Ovary (tissue), 9 donors: ENCODE measurements around the gene DEUP1. TPM values are rescaled to one million over a fixed set of nuclear protein-coding genes. Genes with fewer than 3 reads are reported as not detected.
A peak's percentile ranks its signal among the peaks of the same experiment; 100 is the strongest.
"Not testable (repeated sequence)": the region's sequence is repeated elsewhere in the genome, so short reads cannot be mapped to it uniquely, and the experiment has no call there.

Source experiments
- DNase-seq, 5 donors: peaks; one replicate each; pipeline ENCODE4 v3.0.0-alpha.2; 2019 to 2020
- H3K27ac ChIP-seq, 2 donors: fragments of 200-600 bp; one replicate each; pipeline versions ENCODE4 v1.5.1 to v1.8.0; 2019 to 2022
- H3K27me3 ChIP-seq: fragments of 200-600 bp; one replicate; pipeline ENCODE4 v1.8.0; 2022
- H3K36me3 ChIP-seq: fragments of 200-600 bp; sonication (generic); one replicate; pipeline ENCODE4 v1.5.1; 2019
- H3K4me1 ChIP-seq: one replicate; pipeline ENCODE4 v1.8.1; 2013; ENCODE audit warnings: mild to moderate bottlenecking, moderate library complexity; ENCODE audit not compliant: insufficient read depth
- H3K4me3 ChIP-seq: fragments of 200-600 bp; sonication (generic); one replicate; pipeline ENCODE4 v1.5.1; 2017
- H3K9me3 ChIP-seq, 2 donors: fragments of 200-600 bp in 1 of 2; sonication (generic) in 1 of 2; one replicate each; pipeline versions ENCODE4 v1.5.1 to v1.8.1; 2013 to 2019; ENCODE audit warnings: mild to moderate bottlenecking in 1 of 2, moderate library complexity in 1 of 2
- EP300 ChIP-seq: sonication (generic); formaldehyde crosslinking; IDR thresholded peaks from one replicate; pipeline ENCODE4 v1.6.1; 2017; ENCODE audit warnings: antibody characterized with exemption
- POLR2A ChIP-seq: fragments of 450-650 bp; IDR thresholded peaks from one replicate; pipeline ENCODE4 v1.6.1; 2017; ENCODE audit warnings: antibody characterized with exemption, mild to moderate bottlenecking, moderate library complexity
- WGBS, 3 donors: extraction: QIAGEN DNeasy Blood & Tissue Kit in 1 of 3; methylation state at CpG; one replicate each; pipeline versions ENCODE4 v1.1.5 to v1.1.7; 2013 to 2017; 5-methylcytosine and 5-hydroxymethylcytosine counted together
- intact Hi-C, 4 donors: fragments of 100-400 bp; cut with DNase I; formaldehyde crosslinking; loops; one replicate each; pipeline versions ENCODE4 v1.11.0 to v1.15.1; 2022 to 2023
- polyA plus RNA-seq, 2 donors: library from polyadenylated mRNA; stranded (reverse); fragments of 200-250 nt in 1 of 2; fragments of 350-450 nt in 1 of 2; fragmentation: Illumina TruSeq in 1 of 2; extraction: RNeasy Lipid Tissue Mini Kit (QIAGEN cat#74804) in 1 of 2; gene quantifications; one replicate each; pipeline ENCODE4 v1.2.3, GENCODE V29; 2013 to 2014
- total RNA-seq, 7 donors: library from RNA; depleted of rRNA in 2 of 7; stranded (reverse); fragments of >200 nt in 2 of 7; fragmentation: NEBNext Ultra II Directional in 3 of 7; extraction: Animal tissue kit (Norgen Biotek cat#: 25700) in 3 of 7; gene quantifications; one replicate each; pipeline versions ENCODE4 v1.1.0 to v1.2.4, GENCODE V29; 2016 to 2023
- TF ChIP-seq, protein P1 (sequence below), 3 donors: fragments of 450-650 bp in 2 of 3; fragments of 200-600 bp in 1 of 3; IDR thresholded peaks; one replicate each; pipeline versions ENCODE4 v1.5.1 to v1.8.0; 2016 to 2022; ENCODE audit warnings: antibody characterized with exemption in 3 of 3, mild to moderate bottlenecking in 1 of 3
- donor health status: DM: no; HTN: no; CAD: no; lungs with moderate emphysema.
- donor health status: DM: no; HTN: no; CAD: no.
- donor health status: Bipolar disorder and iron deficiency.
- donor health status: DM: yes; HTN: yes; CAD: no.
- donor health status: DM: no; HTN: no; CAD: no.
- donor health status: DM: yes; HTN: yes; CAD: no.

Gene DEUP1
- total and polyA plus RNA-seq, 9 donors = 0.05 to 2.0 (median 0.40) TPM; not detected in 1

- no peak for DNase-seq
- no peaks in the 10 kb centered on the region for H3K4me1 ChIP-seq
- H3K36me3 ChIP-seq = no peaks in the 10 kb centered on the region
- no peak overlapping the region for H3K4me3 ChIP-seq
- intact Hi-C loops = no loop called here
- H3K27ac ChIP-seq = no peak overlapping the region
- H3K27me3 ChIP-seq = no peaks in the 10 kb centered on the region
- TF ChIP-seq, protein P1, sequence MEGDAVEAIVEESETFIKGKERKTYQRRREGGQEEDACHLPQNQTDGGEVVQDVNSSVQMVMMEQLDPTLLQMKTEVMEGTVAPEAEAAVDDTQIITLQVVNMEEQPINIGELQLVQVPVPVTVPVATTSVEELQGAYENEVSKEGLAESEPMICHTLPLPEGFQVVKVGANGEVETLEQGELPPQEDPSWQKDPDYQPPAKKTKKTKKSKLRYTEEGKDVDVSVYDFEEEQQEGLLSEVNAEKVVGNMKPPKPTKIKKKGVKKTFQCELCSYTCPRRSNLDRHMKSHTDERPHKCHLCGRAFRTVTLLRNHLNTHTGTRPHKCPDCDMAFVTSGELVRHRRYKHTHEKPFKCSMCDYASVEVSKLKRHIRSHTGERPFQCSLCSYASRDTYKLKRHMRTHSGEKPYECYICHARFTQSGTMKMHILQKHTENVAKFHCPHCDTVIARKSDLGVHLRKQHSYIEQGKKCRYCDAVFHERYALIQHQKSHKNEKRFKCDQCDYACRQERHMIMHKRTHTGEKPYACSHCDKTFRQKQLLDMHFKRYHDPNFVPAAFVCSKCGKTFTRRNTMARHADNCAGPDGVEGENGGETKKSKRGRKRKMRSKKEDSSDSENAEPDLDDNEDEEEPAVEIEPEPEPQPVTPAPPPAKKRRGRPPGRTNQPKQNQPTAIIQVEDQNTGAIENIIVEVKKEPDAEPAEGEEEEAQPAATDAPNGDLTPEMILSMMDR (IDR thresholded peaks at IDR 0.05) = no peak
- no peak for TF ChIP-seq POLR2A
- WGBS, 3 donors = 66 to 78% (median 70%) methylated on average over 3 of the region's 3 CpGs
- H3K9me3 ChIP-seq = no peaks in the 10 kb centered on the region
Observed at GRCh38 chr11:93432247-93432646, 101.7 kb downstream of the DEUP1 start.

- H3K27me3 ChIP-seq, H3K27ac ChIP-seq, H3K36me3 ChIP-seq, H3K4me1 ChIP-seq, intact Hi-C loops, H3K9me3 ChIP-seq, H3K4me3 ChIP-seq, DNase-seq: not testable (repeated sequence)
- WGBS, 3 donors = 80 to 95% (median 93%) methylated on average over 2 of the region's 2 CpGs
Observed at GRCh38 chr11:93443232-93443631, 112.7 kb downstream of the DEUP1 start.

DNA sequence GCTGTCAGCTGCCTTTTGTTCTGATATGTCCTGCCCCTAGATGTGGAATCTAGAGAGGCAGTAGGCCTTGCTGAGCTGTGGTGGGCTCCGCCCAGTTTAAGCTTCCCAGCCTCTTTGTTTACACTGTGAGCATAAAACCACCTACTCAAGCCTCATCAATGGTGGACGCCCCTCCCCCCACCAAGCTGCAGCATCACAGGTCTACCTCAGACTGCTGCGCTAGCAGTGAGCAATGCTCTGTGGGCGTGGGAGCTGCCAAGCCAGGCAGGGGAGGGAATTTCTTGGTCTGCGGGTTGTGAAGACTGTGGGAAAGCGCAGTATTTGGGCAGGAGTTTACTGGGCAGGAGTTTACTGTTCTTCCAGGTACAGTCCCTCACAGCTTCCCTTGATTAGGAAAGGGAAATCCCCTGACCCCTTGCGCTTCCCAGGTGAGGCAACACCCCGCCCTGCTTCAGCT, 114.1 kb downstream of the DEUP1 start:
- H3K36me3 ChIP-seq = no peaks in the 10 kb centered on the region
- WGBS, 3 donors = 55 to 63% (median 61%) methylated on average over 8 of the region's 8 CpGs
- H3K9me3 ChIP-seq = no peaks in the 10 kb centered on the region
- H3K27ac ChIP-seq = no peak overlapping the region
- intact Hi-C loops = no loop called here
- no peak for TF ChIP-seq EP300
- TF ChIP-seq, protein P1 (IDR thresholded peaks at IDR 0.05) = no peak
- H3K27me3 ChIP-seq = no peaks in the 10 kb centered on the region
- no peaks in the 10 kb centered on the region for H3K4me1 ChIP-seq
- peak in 1 of 5 donors; percentile 11 for DNase-seq
- H3K4me3 ChIP-seq = no peak overlapping the region

DNA sequence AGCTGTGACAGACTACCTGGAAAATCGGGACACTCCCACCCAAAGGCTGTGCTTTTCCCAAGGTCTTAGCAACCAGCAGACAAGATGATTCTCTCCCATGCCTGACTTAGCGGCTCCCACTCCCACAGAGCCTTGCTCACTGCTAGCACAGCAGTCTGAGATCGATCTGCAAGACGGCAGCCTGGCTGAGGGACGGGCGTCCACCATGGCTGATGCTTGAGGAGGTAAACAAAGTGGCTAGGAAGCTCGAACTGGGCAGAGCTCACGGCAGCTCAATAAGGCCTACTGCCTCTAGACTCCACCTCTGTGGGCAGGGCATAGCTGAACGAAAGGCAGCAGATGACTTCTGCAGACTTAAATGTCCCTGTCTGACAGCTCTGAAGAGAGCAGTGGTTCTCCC, 127.7 kb downstream of the DEUP1 start:
- TF ChIP-seq EP300 (no peak), POLR2A (no peak)
- TF ChIP-seq, protein P1 (IDR thresholded peaks at IDR 0.05) = no peak
- Histone ChIP-seq H3K36me3 (no peaks in the 10 kb centered on the region), H3K27ac (no peak overlapping the region), H3K27me3 (no peaks in the 10 kb centered on the region), H3K4me1 (no peaks in the 10 kb centered on the region), H3K9me3 (no peaks in the 10 kb centered on the region), H3K4me3 (no peak overlapping the region)
- intact Hi-C loops = no loop called here
- 84 to 98% (median 91%) methylated on average over 9 of the region's 9 CpGs for WGBS, 3 donors
- DNase-seq = no peak

GRCh38 chr11:93463666-93464065, 133.1 kb downstream of the DEUP1 start:
- not testable (repeated sequence) for H3K27ac ChIP-seq, H3K27me3 ChIP-seq
- 91 to 95% (median 94%) methylated on average over 4 of the region's 4 CpGs for WGBS, 3 donors

More at GRCh38 chr11:93463666-93464065, 133.1 kb downstream of the DEUP1 start:
- H3K36me3 ChIP-seq, intact Hi-C loops, DNase-seq, H3K4me1 ChIP-seq, H3K9me3 ChIP-seq, H3K4me3 ChIP-seq: not testable (repeated sequence)
